ENCODE data around the gene MPDU1. TPM values are rescaled to one million over a fixed set of nuclear protein-coding genes. Genes with fewer than 3 reads are reported as not detected.

Gene MPDU1
- total and polyA plus RNA-seq, 2 of the 13 experiments (the other 11 are each of a cell fraction or from before 2014, with no cell fraction given), result 112 to 167 TPM

GRCh38 chr17:7557147-7557764, 26.4 kb upstream of the MPDU1 start (continued):
- TF ChIP-seq IKZF5 (CRISPR knock-in tag; IDR thresholded peaks at IDR 0.05) (peak; percentile 7; the same call in 1 of the 2 replicates), ZNF232 (CRISPR knock-in tag; IDR thresholded peaks at IDR 0.05; ENCODE audit: borderline replicate concordance) (no peak; the same call in 1 of the 2 replicates), PRDM4 (CRISPR knock-in tag; IDR thresholded peaks at IDR 0.05; ENCODE audit: borderline replicate concordance) (no peak), ZNF543 (CRISPR knock-in tag; IDR thresholded peaks at IDR 0.05) (0 out of 2 replicates have a peak, but pooled peaks have one; percentile 6), TAF1 (CRISPR knock-in tag; IDR thresholded peaks at IDR 0.05) (0 out of 2 replicates have a peak, but pooled peaks have one; percentile 21), RBFOX2 (IDR thresholded peaks at IDR 0.05; ENCODE audit: low read depth, low read length) (no peak; the same call in 1 of the 2 replicates), DRAP1 (CRISPR knock-in tag; IDR thresholded peaks at IDR 0.05) (0 out of 2 replicates have a peak, but pooled peaks have one; percentile 31), HNRNPLL (IDR thresholded peaks at IDR 0.05; ENCODE audit: low read depth, low read length, poor library complexity, severe bottlenecking) (peak; percentile 54), LCORL (IDR thresholded peaks at IDR 0.05) (no peak), LCORL (CRISPR knock-in tag; IDR thresholded peaks at IDR 0.05) (peak; percentile 74), SOX6 (IDR thresholded peaks at IDR 0.05) (no peak), SOX6 (CRISPR knock-in tag; IDR thresholded peaks at IDR 0.05) (0 out of 2 replicates have a peak, but pooled peaks have one; percentile 25), IRF2 (CRISPR knock-in tag; IDR thresholded peaks at IDR 0.05) (no peak), CTCF (CRISPR knock-in tag; IDR thresholded peaks at IDR 0.05) (peak; percentile 56), ZNF713 (CRISPR knock-in tag; IDR thresholded peaks at IDR 0.05) (no peak), MXD4 (CRISPR knock-in tag; IDR thresholded peaks at IDR 0.05) (peak; percentile 53; the same call in 1 of the 2 replicates), PCBP1 (IDR thresholded peaks at IDR 0.05; ENCODE audit: borderline replicate concordance, low read depth, low read length) (no peak), NFAT5 (CRISPR knock-in tag; IDR thresholded peaks at IDR 0.05) (peak; percentile 55; the same call in 1 of the 2 replicates), SAP130 (CRISPR knock-in tag; IDR thresholded peaks at IDR 0.05; ENCODE audit: low read depth) (peak; percentile 70)

All from HepG2 (cell line).